Neural cell (in vitro differentiated cells): ENCODE measurements around the gene TICRR.

Source experiments
- EZH2 ChIP-seq: fragments of 200-600, 300-800 bp; shearing (Covaris generic), sonication (generic); IDR thresholded peaks from 2 replicates; pipeline ENCODE4 v1.6.1; 2014; ENCODE audit warnings: antibody characterized with exemption, low read length, borderline replicate concordance, mild to moderate bottlenecking; ENCODE audit not compliant: insufficient read depth, poor library complexity, severe bottlenecking
- MXI1 ChIP-seq: fragments of 450-650 bp; conservative IDR thresholded peaks from 2 replicates; pipeline ENCODE4 v1.6.1; 2014; ENCODE audit warnings: antibody characterized with exemption, mild to moderate bottlenecking; ENCODE audit not compliant: poor library complexity, severe bottlenecking
- POLR2AphosphoS5 ChIP-seq: IDR thresholded peaks from 2 replicates; pipeline ENCODE4 v1.6.1; 2012
- RAD21 ChIP-seq: fragments of 450-650 bp; conservative IDR thresholded peaks from 2 replicates; pipeline ENCODE4 v1.6.1; 2014; ENCODE audit warnings: antibody characterized with exemption, mild to moderate bottlenecking, moderate library complexity
- SMC3 ChIP-seq: fragments of 450-650 bp; conservative IDR thresholded peaks from 2 replicates; pipeline ENCODE4 v1.6.1; 2014; ENCODE audit warnings: antibody characterized with exemption, mild to moderate bottlenecking, moderate library complexity; ENCODE audit not compliant: poor library complexity
- TAF1 ChIP-seq: IDR thresholded peaks from 2 replicates; pipeline ENCODE4 v1.6.1; 2012; ENCODE audit warnings: low read depth
- TF ChIP-seq, protein P1 (sequence below): fragments of 450-650 bp; IDR thresholded peaks from 2 replicates; pipeline ENCODE4 v1.5.1; 2014; ENCODE audit warnings: antibody characterized with exemption, mild to moderate bottlenecking, moderate library complexity; ENCODE audit not compliant: poor library complexity, severe bottlenecking
- TF ChIP-seq, protein P2 (sequence below): IDR thresholded peaks from 2 replicates; pipeline ENCODE4 v1.6.1; 2012; ENCODE audit warnings: borderline replicate concordance

DNA sequence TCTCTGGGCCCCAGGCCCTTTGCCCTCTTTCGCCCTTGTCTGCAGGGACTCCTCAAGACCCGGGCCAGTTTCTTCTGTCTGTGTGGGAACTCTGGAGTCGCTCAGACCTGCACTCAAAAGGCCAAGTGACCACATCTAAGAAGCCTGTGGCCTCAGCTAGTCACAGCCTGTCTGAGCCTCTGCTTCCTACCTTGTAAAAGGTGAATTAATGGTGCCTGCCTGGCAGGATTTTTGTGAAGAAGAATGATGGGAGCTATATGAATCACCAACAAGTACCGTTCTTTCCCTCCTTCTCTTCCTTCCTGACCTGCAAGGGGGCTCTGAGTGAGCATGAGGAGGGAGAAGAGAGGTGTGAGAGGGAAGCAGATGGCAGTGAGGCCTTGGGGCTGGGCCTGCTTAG, 96.4 kb downstream of the TICRR start:
- TF ChIP-seq, protein P1, sequence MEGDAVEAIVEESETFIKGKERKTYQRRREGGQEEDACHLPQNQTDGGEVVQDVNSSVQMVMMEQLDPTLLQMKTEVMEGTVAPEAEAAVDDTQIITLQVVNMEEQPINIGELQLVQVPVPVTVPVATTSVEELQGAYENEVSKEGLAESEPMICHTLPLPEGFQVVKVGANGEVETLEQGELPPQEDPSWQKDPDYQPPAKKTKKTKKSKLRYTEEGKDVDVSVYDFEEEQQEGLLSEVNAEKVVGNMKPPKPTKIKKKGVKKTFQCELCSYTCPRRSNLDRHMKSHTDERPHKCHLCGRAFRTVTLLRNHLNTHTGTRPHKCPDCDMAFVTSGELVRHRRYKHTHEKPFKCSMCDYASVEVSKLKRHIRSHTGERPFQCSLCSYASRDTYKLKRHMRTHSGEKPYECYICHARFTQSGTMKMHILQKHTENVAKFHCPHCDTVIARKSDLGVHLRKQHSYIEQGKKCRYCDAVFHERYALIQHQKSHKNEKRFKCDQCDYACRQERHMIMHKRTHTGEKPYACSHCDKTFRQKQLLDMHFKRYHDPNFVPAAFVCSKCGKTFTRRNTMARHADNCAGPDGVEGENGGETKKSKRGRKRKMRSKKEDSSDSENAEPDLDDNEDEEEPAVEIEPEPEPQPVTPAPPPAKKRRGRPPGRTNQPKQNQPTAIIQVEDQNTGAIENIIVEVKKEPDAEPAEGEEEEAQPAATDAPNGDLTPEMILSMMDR = no peak
- TF ChIP-seq SMC3 (no peak), MXI1 (no peak), POLR2AphosphoS5 (no peak), EZH2 (no peak), TAF1 (no peak), RAD21 (no peak)
- TF ChIP-seq, protein P2, sequence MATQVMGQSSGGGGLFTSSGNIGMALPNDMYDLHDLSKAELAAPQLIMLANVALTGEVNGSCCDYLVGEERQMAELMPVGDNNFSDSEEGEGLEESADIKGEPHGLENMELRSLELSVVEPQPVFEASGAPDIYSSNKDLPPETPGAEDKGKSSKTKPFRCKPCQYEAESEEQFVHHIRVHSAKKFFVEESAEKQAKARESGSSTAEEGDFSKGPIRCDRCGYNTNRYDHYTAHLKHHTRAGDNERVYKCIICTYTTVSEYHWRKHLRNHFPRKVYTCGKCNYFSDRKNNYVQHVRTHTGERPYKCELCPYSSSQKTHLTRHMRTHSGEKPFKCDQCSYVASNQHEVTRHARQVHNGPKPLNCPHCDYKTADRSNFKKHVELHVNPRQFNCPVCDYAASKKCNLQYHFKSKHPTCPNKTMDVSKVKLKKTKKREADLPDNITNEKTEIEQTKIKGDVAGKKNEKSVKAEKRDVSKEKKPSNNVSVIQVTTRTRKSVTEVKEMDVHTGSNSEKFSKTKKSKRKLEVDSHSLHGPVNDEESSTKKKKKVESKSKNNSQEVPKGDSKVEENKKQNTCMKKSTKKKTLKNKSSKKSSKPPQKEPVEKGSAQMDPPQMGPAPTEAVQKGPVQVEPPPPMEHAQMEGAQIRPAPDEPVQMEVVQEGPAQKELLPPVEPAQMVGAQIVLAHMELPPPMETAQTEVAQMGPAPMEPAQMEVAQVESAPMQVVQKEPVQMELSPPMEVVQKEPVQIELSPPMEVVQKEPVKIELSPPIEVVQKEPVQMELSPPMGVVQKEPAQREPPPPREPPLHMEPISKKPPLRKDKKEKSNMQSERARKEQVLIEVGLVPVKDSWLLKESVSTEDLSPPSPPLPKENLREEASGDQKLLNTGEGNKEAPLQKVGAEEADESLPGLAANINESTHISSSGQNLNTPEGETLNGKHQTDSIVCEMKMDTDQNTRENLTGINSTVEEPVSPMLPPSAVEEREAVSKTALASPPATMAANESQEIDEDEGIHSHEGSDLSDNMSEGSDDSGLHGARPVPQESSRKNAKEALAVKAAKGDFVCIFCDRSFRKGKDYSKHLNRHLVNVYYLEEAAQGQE = no peak
